Peyer's patch (tissue), 4 donors: Measurements from ENCODE around the gene DHRSX.

ENCODE experiments used
- CTCF ChIP-seq, 6 experiments: fragments of 450-650 bp in 4 of 6; fragments of 200-600 bp in 2 of 6; sonication (generic) in 1 of 6; IDR thresholded peaks; one replicate each; pipeline ENCODE4 v1.5.1; 2017 to 2019; ENCODE audit warnings: antibody characterized with exemption in 6 of 6, mild to moderate bottlenecking in 3 of 6, moderate library complexity in 1 of 6
- POLR2A ChIP-seq, 2 donors: fragments of 450-650 bp; IDR thresholded peaks; one replicate each; pipeline ENCODE4 v1.5.1; 2017; ENCODE audit warnings: antibody characterized with exemption in 2 of 2, mild to moderate bottlenecking in 2 of 2, moderate library complexity in 2 of 2

GRCh38 chrX:2193273-2193592 lies 307.5 kb downstream of the DHRSX start:
- TF ChIP-seq CTCF (IDR thresholded peaks at IDR 0.05) (no peak), POLR2A (IDR thresholded peaks at IDR 0.05) (no peak)
